HG03521 (cell line): ENCODE measurements around the gene NBPF10.
"Not testable (repeated sequence)": the region's sequence is repeated elsewhere in the genome, so short reads cannot be mapped to it uniquely, and the experiment has no call there.

Source experiments
- ATAC-seq: cut with Tn5 transposase; IDR thresholded peaks from one replicate; pipeline ENCODE4 v1.9.1; 2021; ENCODE audit warnings: mild to moderate bottlenecking, moderate library complexity; ENCODE audit not compliant: unreplicated experiment

NBPF10 gene

GRCh38 chr1:146144465-146144864 is at the start of gene NBPF10:
TSS of gene NBPF10 (minus strand) at chr1:146144804. CDS start at chr1:146144769, 35 bp downstream.
- ATAC-seq = not testable (repeated sequence)

- not testable (repeated sequence) for ATAC-seq
Observed at GRCh38 chr1:146174531-146174930, 29.9 kb upstream of the NBPF10 start.

GRCh38 chr1:146167740-146168139 is 23.1 kb upstream of the NBPF10 start:
- not testable (repeated sequence) for ATAC-seq

- ATAC-seq = not testable (repeated sequence)
Observed at GRCh38 chr1:146167273-146167672, 22.7 kb upstream of the NBPF10 start.
